ENCODE results near the gene SCYGR2.

Gene SCYGR2

DNA sequence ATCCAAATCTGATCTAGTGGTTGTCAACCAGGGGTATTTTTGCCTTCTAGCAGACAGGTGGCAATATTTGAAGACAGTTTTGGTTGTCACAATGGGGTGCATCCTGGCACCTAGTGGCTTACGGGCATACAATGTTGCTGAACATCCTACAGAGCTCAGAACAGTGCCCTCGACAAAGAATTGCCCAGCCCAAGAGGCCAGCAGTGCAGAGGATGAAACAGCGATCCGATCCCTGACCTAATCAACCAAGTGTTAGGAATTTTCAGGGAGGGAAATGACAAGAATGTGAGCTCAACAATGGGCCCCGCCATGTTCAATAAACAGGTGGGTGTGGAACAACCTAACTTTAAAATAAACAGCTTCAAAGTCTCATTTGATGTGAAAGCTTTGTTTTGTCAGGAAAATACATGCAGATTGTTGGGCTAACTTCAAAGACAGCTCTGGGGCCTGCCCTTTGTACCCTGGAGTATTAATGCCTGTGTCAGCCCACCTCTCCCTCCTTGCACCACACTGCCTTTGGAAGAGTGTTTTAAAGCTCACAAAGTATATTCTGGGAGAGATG lies 45.4 kb downstream of the SCYGR2 start:
- DNase-seq: no peak

More for the DNA sequence above, 45.4 kb downstream of the SCYGR2 start:
- Mint-ChIP-seq H3K4me1 (peaks cover 23% of the 10 kb centered on the region), H3K9me3 (no peaks in the 10 kb centered on the region), H3K27ac (no peak overlapping the region), H3K36me3 (ENCODE audit: low read depth) (no peaks in the 10 kb centered on the region), H3K4me3 (no peak overlapping the region), H3K27me3 (ENCODE audit: low read depth, poor library complexity) (no peaks in the 10 kb centered on the region)
- TF ChIP-seq, protein P1, sequence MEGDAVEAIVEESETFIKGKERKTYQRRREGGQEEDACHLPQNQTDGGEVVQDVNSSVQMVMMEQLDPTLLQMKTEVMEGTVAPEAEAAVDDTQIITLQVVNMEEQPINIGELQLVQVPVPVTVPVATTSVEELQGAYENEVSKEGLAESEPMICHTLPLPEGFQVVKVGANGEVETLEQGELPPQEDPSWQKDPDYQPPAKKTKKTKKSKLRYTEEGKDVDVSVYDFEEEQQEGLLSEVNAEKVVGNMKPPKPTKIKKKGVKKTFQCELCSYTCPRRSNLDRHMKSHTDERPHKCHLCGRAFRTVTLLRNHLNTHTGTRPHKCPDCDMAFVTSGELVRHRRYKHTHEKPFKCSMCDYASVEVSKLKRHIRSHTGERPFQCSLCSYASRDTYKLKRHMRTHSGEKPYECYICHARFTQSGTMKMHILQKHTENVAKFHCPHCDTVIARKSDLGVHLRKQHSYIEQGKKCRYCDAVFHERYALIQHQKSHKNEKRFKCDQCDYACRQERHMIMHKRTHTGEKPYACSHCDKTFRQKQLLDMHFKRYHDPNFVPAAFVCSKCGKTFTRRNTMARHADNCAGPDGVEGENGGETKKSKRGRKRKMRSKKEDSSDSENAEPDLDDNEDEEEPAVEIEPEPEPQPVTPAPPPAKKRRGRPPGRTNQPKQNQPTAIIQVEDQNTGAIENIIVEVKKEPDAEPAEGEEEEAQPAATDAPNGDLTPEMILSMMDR (IDR thresholded peaks at IDR 0.05): no peak
